C4-2B (cell line): ENCODE results near the gene ADGRA1.

Experiments
- ZFX ChIP-seq: fragments of 450-650 bp; IDR thresholded peaks from 2 replicates; pipeline ENCODE4 v1.6.1; 2017
- TF ChIP-seq, protein P1 (sequence below): fragments of 450-650 bp; conservative IDR thresholded peaks from 2 replicates; pipeline ENCODE4 v1.5.1; 2017; ENCODE audit warnings: mild to moderate bottlenecking

DNA sequence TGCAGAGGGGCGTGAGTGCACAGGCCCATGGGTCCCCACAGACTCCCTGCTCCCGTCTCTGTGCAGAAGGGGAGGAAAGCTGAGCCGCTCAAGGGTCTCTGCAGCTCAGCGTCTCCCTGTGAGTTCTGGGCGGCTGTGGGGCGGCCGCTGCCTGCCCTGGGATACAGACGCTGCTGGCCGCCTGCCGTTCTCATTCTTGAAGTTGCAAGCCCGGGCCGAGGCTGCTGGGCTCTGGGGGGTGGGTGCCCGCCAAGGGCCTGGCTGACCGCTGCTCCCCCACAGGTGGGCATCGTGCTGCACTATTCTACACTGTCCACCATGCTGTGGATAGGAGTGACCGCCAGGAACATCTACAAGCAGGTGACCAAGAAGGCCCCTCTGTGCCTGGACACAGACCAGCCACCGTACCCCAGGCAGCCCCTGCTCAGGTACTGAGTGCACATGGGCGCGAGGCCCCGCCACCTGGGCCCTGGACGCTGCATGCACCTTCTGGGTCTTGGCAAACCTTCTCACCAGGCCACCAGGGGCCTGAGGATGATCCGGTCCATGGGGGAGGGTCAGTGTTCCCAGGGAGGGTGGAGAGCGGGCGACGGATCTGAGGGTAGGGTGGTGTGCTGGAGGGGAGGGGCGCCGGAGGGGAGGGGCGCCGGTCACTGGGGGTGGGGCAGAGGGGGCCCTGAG lies 14.8 kb downstream of the ADGRA1 start:
- TF ChIP-seq, protein P1, sequence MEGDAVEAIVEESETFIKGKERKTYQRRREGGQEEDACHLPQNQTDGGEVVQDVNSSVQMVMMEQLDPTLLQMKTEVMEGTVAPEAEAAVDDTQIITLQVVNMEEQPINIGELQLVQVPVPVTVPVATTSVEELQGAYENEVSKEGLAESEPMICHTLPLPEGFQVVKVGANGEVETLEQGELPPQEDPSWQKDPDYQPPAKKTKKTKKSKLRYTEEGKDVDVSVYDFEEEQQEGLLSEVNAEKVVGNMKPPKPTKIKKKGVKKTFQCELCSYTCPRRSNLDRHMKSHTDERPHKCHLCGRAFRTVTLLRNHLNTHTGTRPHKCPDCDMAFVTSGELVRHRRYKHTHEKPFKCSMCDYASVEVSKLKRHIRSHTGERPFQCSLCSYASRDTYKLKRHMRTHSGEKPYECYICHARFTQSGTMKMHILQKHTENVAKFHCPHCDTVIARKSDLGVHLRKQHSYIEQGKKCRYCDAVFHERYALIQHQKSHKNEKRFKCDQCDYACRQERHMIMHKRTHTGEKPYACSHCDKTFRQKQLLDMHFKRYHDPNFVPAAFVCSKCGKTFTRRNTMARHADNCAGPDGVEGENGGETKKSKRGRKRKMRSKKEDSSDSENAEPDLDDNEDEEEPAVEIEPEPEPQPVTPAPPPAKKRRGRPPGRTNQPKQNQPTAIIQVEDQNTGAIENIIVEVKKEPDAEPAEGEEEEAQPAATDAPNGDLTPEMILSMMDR: no peak
- TF ChIP-seq ZFX: no peak
